SU-DHL-6 (cell line): Measurements from ENCODE around the gene CARD10.

Experiments used
- H2AFZ ChIP-seq: fragments of 200-600 bp; sonication (generic); 2 replicates; pipeline ENCODE4 v1.6.1; 2014; ENCODE audit warnings: low read depth, mild to moderate bottlenecking, moderate library complexity, mixed read lengths, antibody characterized with exemption, low read length; ENCODE audit not compliant: severe bottlenecking
- H3F3A ChIP-seq: fragments of 200-600 bp; shearing (Covaris generic); 2 replicates; pipeline ENCODE4 v1.6.0; 2016; ENCODE audit warnings: antibody characterized with exemption, mild to moderate bottlenecking; ENCODE audit not compliant: insufficient read depth
- H3K27ac ChIP-seq: fragments of 200-600 bp; sonication (generic); 2 replicates; pipeline ENCODE4 v1.5.1; 2016; ENCODE audit warnings: low read depth, mild to moderate bottlenecking, low read length, moderate library complexity, mixed read lengths
- H3K27me3 ChIP-seq: fragments of 200-600 bp; sonication (generic), shearing (Covaris generic); 2 replicates; pipeline ENCODE4 v1.6.0; 2014; ENCODE audit warnings: mild to moderate bottlenecking, low read length
- H3K36me3 ChIP-seq: fragments of 200-600 bp; sonication (generic); 2 replicates; pipeline ENCODE4 v1.6.1; 2014; ENCODE audit warnings: mild to moderate bottlenecking, low read length, mixed read lengths
- H3K4me2 ChIP-seq: fragments of 300-600, 200-600 bp; shearing (Covaris generic), sonication (generic); 2 replicates; pipeline ENCODE4 v1.6.0; 2014; ENCODE audit warnings: low read length, low read depth, mild to moderate bottlenecking; ENCODE audit not compliant: poor library complexity, severe bottlenecking
- H3K4me3 ChIP-seq: fragments of 200-600 bp; sonication (generic); 2 replicates; pipeline ENCODE4 v1.5.1; 2014; ENCODE audit warnings: antibody characterized with exemption, low read length, mild to moderate bottlenecking, mixed read lengths; ENCODE audit not compliant: insufficient read depth, poor library complexity, severe bottlenecking
- H3K79me2 ChIP-seq: fragments of 200-600 bp; sonication (generic); 2 replicates; pipeline ENCODE4 v1.6.1; 2014; ENCODE audit warnings: mild to moderate bottlenecking, low read length, moderate library complexity; ENCODE audit not compliant: insufficient read depth
- H3K9ac ChIP-seq: fragments of 200-600 bp; sonication (generic); 2 replicates; pipeline ENCODE4 v1.7.0; 2014; ENCODE audit warnings: mild to moderate bottlenecking, low read length
- H3K9me2 ChIP-seq: fragments of 200-600 bp; sonication (generic); replicated peaks from 2 replicates; pipeline ENCODE4 v1.6.1; 2014; ENCODE audit warnings: low read length; ENCODE audit not compliant: insufficient read depth
- H3K9me3 ChIP-seq: fragments of 200-600 bp; sonication (generic); 2 replicates; pipeline ENCODE4 v1.6.1; 2014; ENCODE audit warnings: low read length, mixed read lengths; ENCODE audit not compliant: insufficient read depth
- H4K20me1 ChIP-seq: fragments of 200-600 bp; sonication (generic); 2 replicates; pipeline ENCODE4 v1.6.1; 2014; ENCODE audit warnings: low read depth, mild to moderate bottlenecking, antibody characterized with exemption, low read length, moderate library complexity, mixed read lengths
- EZH2phosphoT487 ChIP-seq: fragments of 200-600 bp; sonication (generic), shearing (Covaris generic); conservative IDR thresholded peaks from 2 replicates; pipeline ENCODE4 v1.6.1; 2018; ENCODE audit warnings: mild to moderate bottlenecking, antibody characterized with exemption, low read length, moderate library complexity, mixed read lengths
- TF ChIP-seq, protein P1 (sequence below): fragments of 200-600 bp; sonication (generic); IDR thresholded peaks from one replicate; pipeline ENCODE4 v1.5.1; 2017; ENCODE audit warnings: antibody characterized with exemption, mild to moderate bottlenecking, low read length, moderate library complexity; ENCODE audit not compliant: insufficient read depth, poor library complexity, severe bottlenecking

Gene CARD10

DNA sequence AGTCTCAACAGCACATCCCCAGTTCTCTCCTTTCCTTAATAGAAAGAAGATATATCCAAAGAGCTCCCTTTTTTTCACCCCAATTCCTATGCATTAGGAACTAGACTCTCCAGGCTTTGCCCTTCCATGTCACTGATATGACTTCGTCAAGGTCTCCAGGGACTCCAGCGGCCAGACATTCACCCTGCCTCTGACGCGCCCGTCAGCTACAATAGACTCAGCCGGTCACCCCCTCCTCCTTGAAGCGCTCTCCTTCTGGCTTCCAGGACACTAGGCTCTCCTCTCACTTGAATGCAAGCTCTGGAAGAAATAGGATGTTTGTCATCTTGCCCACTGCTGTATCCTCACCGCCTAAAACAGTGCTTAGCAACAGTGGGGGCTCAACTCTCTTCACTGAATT lies 77.1 kb downstream of the CARD10 start:
- H3K27ac ChIP-seq, result no peak overlapping the region
- H4K20me1 ChIP-seq, result no peaks in the 10 kb centered on the region
- no peaks in the 10 kb centered on the region for H3F3A ChIP-seq
- TF ChIP-seq, protein P1, sequence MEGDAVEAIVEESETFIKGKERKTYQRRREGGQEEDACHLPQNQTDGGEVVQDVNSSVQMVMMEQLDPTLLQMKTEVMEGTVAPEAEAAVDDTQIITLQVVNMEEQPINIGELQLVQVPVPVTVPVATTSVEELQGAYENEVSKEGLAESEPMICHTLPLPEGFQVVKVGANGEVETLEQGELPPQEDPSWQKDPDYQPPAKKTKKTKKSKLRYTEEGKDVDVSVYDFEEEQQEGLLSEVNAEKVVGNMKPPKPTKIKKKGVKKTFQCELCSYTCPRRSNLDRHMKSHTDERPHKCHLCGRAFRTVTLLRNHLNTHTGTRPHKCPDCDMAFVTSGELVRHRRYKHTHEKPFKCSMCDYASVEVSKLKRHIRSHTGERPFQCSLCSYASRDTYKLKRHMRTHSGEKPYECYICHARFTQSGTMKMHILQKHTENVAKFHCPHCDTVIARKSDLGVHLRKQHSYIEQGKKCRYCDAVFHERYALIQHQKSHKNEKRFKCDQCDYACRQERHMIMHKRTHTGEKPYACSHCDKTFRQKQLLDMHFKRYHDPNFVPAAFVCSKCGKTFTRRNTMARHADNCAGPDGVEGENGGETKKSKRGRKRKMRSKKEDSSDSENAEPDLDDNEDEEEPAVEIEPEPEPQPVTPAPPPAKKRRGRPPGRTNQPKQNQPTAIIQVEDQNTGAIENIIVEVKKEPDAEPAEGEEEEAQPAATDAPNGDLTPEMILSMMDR, result no peak
- TF ChIP-seq EZH2phosphoT487, result no peak
- no peaks in the 10 kb centered on the region for H3K79me2 ChIP-seq
- no peak overlapping the region for H3K4me3 ChIP-seq
- no peaks in the 10 kb centered on the region for H3K9me2 ChIP-seq
- no peak overlapping the region for H3K4me2 ChIP-seq
- H3K9ac ChIP-seq, result no peak overlapping the region
- no peaks in the 10 kb centered on the region for H3K36me3 ChIP-seq
- H3K27me3 ChIP-seq, result no peaks in the 10 kb centered on the region
- no peaks in the 10 kb centered on the region for H3K9me3 ChIP-seq
- no peak overlapping the region for H2AFZ ChIP-seq

DNA sequence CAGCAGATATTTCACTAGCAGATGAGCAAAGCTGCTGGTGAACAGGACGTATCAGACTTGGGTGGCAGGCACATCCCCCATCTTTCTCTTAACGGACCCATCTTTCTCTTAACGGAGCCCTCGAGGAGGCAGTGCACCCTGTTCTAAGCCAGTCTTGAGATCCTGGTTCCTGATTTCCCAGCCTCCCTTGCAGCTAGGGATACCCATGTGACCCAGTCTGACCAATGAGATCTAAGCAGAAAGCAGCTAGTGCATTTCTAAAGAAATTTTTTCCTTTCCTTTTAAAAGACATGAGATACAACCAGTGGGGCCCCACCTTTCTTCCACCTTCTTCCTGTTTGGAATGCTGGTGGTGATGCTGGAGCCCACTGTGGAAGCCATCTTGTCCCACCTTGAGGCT lies 78.3 kb downstream of the CARD10 start:
- Histone ChIP-seq H3K36me3 (no peaks in the 10 kb centered on the region), H3K4me2 (no peak overlapping the region), H3K27ac (no peak overlapping the region), H3K4me3 (no peak overlapping the region), H3K27me3 (no peaks in the 10 kb centered on the region), H3K9me2 (no peaks in the 10 kb centered on the region), H3K9ac (no peak overlapping the region), H2AFZ (no peak overlapping the region), H3K79me2 (no peaks in the 10 kb centered on the region), H4K20me1 (no peaks in the 10 kb centered on the region), H3F3A (no peaks in the 10 kb centered on the region), H3K9me3 (no peaks in the 10 kb centered on the region)
- no peak for TF ChIP-seq EZH2phosphoT487
- TF ChIP-seq, protein P1, result no peak
